IMR-90 (cell line): ENCODE measurements around the gene ZDHHC12. TPM values are rescaled to one million over a fixed set of nuclear protein-coding genes. Genes with fewer than 3 reads are reported as not detected.

ENCODE experiments used
- ATAC-seq: fragments of 200-7000 bp; cut with Tn5 transposase; 2 replicates; pipeline ENCODE4 v1.9.1; 2020; ENCODE audit warnings: low read depth, mild to moderate bottlenecking, moderate library complexity
- BruUV-seq: library from RNA; stranded (reverse); fragments of 400-500 nt; replicated peaks from 2 replicates; lab custom pipeline; 2021; lab: Mats Ljungman, UMichigan
- CTCF ChIA-PET: fragments of 300-600 bp; formaldehyde crosslinking; extraction: SDS; loops from one replicate; lab custom pipeline; 2021; ENCODE audit warnings: antibody characterized with exemption; lab: Yijun Ruan, JAX
- POLR2A ChIA-PET: fragments of 300-600 bp; sonication (Branson Sonifier 250); formaldehyde crosslinking; loops from one replicate; lab custom pipeline; 2022; ENCODE audit warnings: antibody characterized with exemption; ENCODE audit not compliant: unreplicated experiment; lab: Charles Lee
- DNase-seq: peaks from one replicate; pipeline ENCODE4 v3.0.0; 2013
- H2AFZ ChIP-seq: replicated peaks from 2 replicates; pipeline ENCODE3; 2013; ENCODE audit warnings: low read length, mild to moderate bottlenecking; ENCODE audit not compliant: poor library complexity
- H2AK5ac ChIP-seq: 2 replicates; pipeline ENCODE4 v1.6.1; 2013; ENCODE audit warnings: low read depth, low read length, inconsistent platforms
- H2AK9ac ChIP-seq: replicated peaks from 2 replicates; pipeline ENCODE3; 2013; ENCODE audit warnings: mild to moderate bottlenecking, low read depth, low read length, moderate library complexity; ENCODE audit not compliant: poor library complexity
- H2BK120ac ChIP-seq: 2 replicates; pipeline ENCODE4 v1.6.1; 2013; ENCODE audit warnings: low read depth, low read length, inconsistent platforms
- H2BK15ac ChIP-seq: 3 replicates; pipeline ENCODE4 v1.6.1; 2013; ENCODE audit warnings: low read depth, low read length, inconsistent platforms
- H2BK20ac ChIP-seq: 2 replicates; pipeline ENCODE4 v1.6.1; 2013; ENCODE audit warnings: low read depth, mild to moderate bottlenecking, inconsistent platforms, low read length, moderate library complexity
- H2BK5ac ChIP-seq: 2 replicates; pipeline ENCODE4 v1.6.1; 2013; ENCODE audit warnings: mild to moderate bottlenecking, low read depth, low read length, inconsistent platforms; ENCODE audit not compliant: poor library complexity, severe bottlenecking
- H3K14ac ChIP-seq: replicated peaks from 2 replicates; pipeline ENCODE4 v1.6.1; 2013; ENCODE audit warnings: low read depth, low read length, inconsistent platforms
- H3K18ac ChIP-seq: 2 replicates; pipeline ENCODE4 v1.6.1; 2013; ENCODE audit warnings: low read depth, low read length, control low read depth
- H3K23ac ChIP-seq: 2 replicates; pipeline ENCODE4 v1.6.1; 2013; ENCODE audit warnings: low read depth, low read length, inconsistent platforms
- H3K27ac ChIP-seq: 2 replicates; pipeline ENCODE4 v1.5.1; 2013; ENCODE audit warnings: mild to moderate bottlenecking, control low read depth, low read length; ENCODE audit not compliant: insufficient read depth
- H3K27me3 ChIP-seq: 2 replicates; pipeline ENCODE4 v1.6.1; 2013; ENCODE audit warnings: low read length; ENCODE audit not compliant: control insufficient read depth, insufficient read depth
- H3K36me3 ChIP-seq: 2 replicates; pipeline ENCODE4 v1.6.1; 2013; ENCODE audit warnings: low read length, mixed read lengths; ENCODE audit not compliant: control insufficient read depth, insufficient read depth
- H3K4ac ChIP-seq: 2 replicates; pipeline ENCODE4 v1.6.1; 2013; ENCODE audit warnings: low read depth, low read length, inconsistent platforms
- H3K4me1 ChIP-seq: 2 replicates; pipeline ENCODE4 v1.6.1; 2013; ENCODE audit warnings: low read length, mixed read lengths; ENCODE audit not compliant: control insufficient read depth, insufficient read depth
- H3K4me2 ChIP-seq: 2 replicates; pipeline ENCODE4 v1.6.1; 2013; ENCODE audit warnings: low read depth, mild to moderate bottlenecking, control low read depth, low read length, moderate library complexity
- H3K4me3 ChIP-seq: 2 replicates; pipeline ENCODE4 v1.5.1; 2013; ENCODE audit warnings: low read depth, mild to moderate bottlenecking, control low read depth, low read length, moderate library complexity; ENCODE audit not compliant: insufficient read depth
- H3K56ac ChIP-seq: 2 replicates; pipeline ENCODE4 v1.6.1; 2013; ENCODE audit warnings: low read length, inconsistent platforms; ENCODE audit not compliant: insufficient read depth; ENCODE audit errors: extremely low read depth
- H3K79me1 ChIP-seq, 2 experiments: 2 replicates each; pipeline ENCODE4 v1.6.1; 2013; ENCODE audit warnings: low read length in 2 of 2, inconsistent platforms in 1 of 2, low read depth in 1 of 2
- H3K9ac ChIP-seq: 2 replicates; pipeline ENCODE4 v1.6.1; 2013; ENCODE audit warnings: low read depth, low read length, control low read depth
- H3K9me1 ChIP-seq: 2 replicates; pipeline ENCODE4 v1.6.1; 2013; ENCODE audit warnings: low read length, inconsistent platforms; ENCODE audit not compliant: insufficient read depth
- H3K9me3 ChIP-seq: 2 replicates; pipeline ENCODE4 v1.6.1; 2013; ENCODE audit warnings: low read length; ENCODE audit not compliant: control insufficient read depth, insufficient read depth
- H4K20me1 ChIP-seq: 2 replicates; pipeline ENCODE4 v1.6.1; 2013; ENCODE audit warnings: low read length, inconsistent platforms; ENCODE audit not compliant: insufficient read depth
- H4K5ac ChIP-seq: 2 replicates; pipeline ENCODE4 v1.6.1; 2013; ENCODE audit warnings: mild to moderate bottlenecking, low read depth, low read length, control low read depth
- H4K8ac ChIP-seq, 2 experiments: 2 replicates each; pipeline ENCODE4 v1.6.1; 2013; ENCODE audit warnings: low read depth in 2 of 2, low read length in 2 of 2, control low read depth in 1 of 2, inconsistent platforms in 1 of 2
- H4K91ac ChIP-seq: 2 replicates; pipeline ENCODE4 v1.6.1; 2013; ENCODE audit warnings: low read depth, low read length, inconsistent platforms; ENCODE audit not compliant: insufficient read depth
- CEBPB ChIP-seq: IDR thresholded peaks from 2 replicates; pipeline ENCODE4 v1.6.1; 2012; ENCODE audit warnings: low read depth, low read length, improper control_type of control experiment
- NFE2L2 ChIP-seq: fragments of 150-350 bp; IDR thresholded peaks from 2 replicates; pipeline ENCODE4 v1.6.1; 2016; ENCODE audit warnings: low read depth, mild to moderate bottlenecking, low read length
- RCOR1 ChIP-seq: IDR thresholded peaks from 2 replicates; pipeline ENCODE4 v1.6.1; 2012; ENCODE audit warnings: mild to moderate bottlenecking, low read length, improper control_type of control experiment; ENCODE audit not compliant: insufficient replicate concordance
- SMC3 ChIP-seq: fragments of 150-350 bp; IDR thresholded peaks from 2 replicates; pipeline ENCODE4 v1.6.1; 2016; ENCODE audit warnings: low read depth, mild to moderate bottlenecking, antibody characterized with exemption, low read length, moderate library complexity
- WGBS, 2 experiments: methylation state at CpG; one replicate each; pipeline versions ENCODE4 v1.1.5 to v1.1.7; 2013; ENCODE audit warnings: missing lambda C conversion rate in 2 of 2; ENCODE audit not compliant: insufficient read length in 1 of 2; ENCODE audit errors: extremely low coverage in 2 of 2; 5-methylcytosine and 5-hydroxymethylcytosine counted together
- dilution Hi-C: fragments of 300-500 bp; cut with HindIII; formaldehyde crosslinking; loops from one replicate; pipeline ENCODE4 v1.14.3; 2018; ENCODE audit warnings: low sequenced_read_pairs; ENCODE audit not compliant: unreplicated experiment
- in situ Hi-C: fragments of 300-500 bp; cut with MboI; formaldehyde crosslinking; loops from 3 replicates; pipeline ENCODE4 v1.14.3; 2019; ENCODE audit warnings: low sequenced_read_pairs, inconsistent platforms, mixed read lengths
- intact Hi-C: fragments of 100-400 bp; cut with micrococcal nuclease; formaldehyde crosslinking; loops from 2 replicates; pipeline ENCODE4 v1.10.0; 2022
- polyA plus RNA-seq, 3 experiments: library from polyadenylated mRNA; depleted of rRNA; stranded (reverse); fragments of >200 nt; gene quantifications; 2 replicates each; pipeline ENCODE4 v1.2.3, GENCODE V29; 2012; ENCODE audit warnings: low replicate concordance in 1 of 3
- total RNA-seq: library from RNA; depleted of rRNA; stranded (reverse); fragments of >200 nt; gene quantifications from 2 replicates; pipeline ENCODE4 v1.2.3, GENCODE V29; 2012
- TF ChIP-seq, protein P1 (sequence below): conservative IDR thresholded peaks from 2 replicates; pipeline ENCODE4 v1.5.1; 2012; ENCODE audit warnings: mild to moderate bottlenecking, low read depth, low read length, improper control_type of control experiment
- TF ChIP-seq, protein P2 (sequence below): fragments of 150-350 bp; IDR thresholded peaks from 2 replicates; pipeline ENCODE4 v1.6.1; 2017; ENCODE audit warnings: mild to moderate bottlenecking, antibody characterized with exemption, low read length, low read depth

Gene ZDHHC12
- total and polyA plus RNA-seq, 2 of the 4 experiments (the other 2 are of a cell fraction) = 16.7 to 60.7 TPM

DNA sequence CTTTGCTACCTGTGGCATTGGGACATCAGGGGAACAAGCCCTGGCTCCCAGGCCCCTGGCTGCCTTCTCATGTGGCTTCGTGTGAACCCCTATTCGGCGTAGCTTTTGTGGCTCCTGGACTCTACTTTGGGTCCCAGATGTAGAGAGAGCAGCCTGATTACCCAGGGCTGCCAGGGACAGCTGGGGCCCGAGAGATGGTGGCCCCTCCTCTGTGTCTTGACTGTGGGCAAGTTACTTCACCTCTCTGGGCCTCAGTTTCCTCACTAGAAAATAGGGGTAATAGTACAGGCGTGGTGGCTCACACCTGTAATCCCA is 19.6 kb downstream of the ZDHHC12 start:
- no peak overlapping the region for H2BK15ac ChIP-seq
- H3K27me3 ChIP-seq = no peaks in the 10 kb centered on the region
- in situ Hi-C loops (no loop called here), intact Hi-C loops (no loop called here), dilution Hi-C loops (no loop called here)
- H2AK5ac ChIP-seq = no peak overlapping the region
- no peak overlapping the region for H4K8ac ChIP-seq
- no peak overlapping the region for H3K14ac ChIP-seq
- H4K20me1 ChIP-seq = no peaks in the 10 kb centered on the region
- no peak overlapping the region for H3K23ac ChIP-seq
- H2BK120ac ChIP-seq = no peak overlapping the region
- H2BK5ac ChIP-seq = no peak overlapping the region
- no peak overlapping the region for H3K56ac ChIP-seq
- H4K91ac ChIP-seq = no peak overlapping the region
- TF ChIP-seq, protein P1, sequence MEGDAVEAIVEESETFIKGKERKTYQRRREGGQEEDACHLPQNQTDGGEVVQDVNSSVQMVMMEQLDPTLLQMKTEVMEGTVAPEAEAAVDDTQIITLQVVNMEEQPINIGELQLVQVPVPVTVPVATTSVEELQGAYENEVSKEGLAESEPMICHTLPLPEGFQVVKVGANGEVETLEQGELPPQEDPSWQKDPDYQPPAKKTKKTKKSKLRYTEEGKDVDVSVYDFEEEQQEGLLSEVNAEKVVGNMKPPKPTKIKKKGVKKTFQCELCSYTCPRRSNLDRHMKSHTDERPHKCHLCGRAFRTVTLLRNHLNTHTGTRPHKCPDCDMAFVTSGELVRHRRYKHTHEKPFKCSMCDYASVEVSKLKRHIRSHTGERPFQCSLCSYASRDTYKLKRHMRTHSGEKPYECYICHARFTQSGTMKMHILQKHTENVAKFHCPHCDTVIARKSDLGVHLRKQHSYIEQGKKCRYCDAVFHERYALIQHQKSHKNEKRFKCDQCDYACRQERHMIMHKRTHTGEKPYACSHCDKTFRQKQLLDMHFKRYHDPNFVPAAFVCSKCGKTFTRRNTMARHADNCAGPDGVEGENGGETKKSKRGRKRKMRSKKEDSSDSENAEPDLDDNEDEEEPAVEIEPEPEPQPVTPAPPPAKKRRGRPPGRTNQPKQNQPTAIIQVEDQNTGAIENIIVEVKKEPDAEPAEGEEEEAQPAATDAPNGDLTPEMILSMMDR = no peak
- TF ChIP-seq, protein P2, sequence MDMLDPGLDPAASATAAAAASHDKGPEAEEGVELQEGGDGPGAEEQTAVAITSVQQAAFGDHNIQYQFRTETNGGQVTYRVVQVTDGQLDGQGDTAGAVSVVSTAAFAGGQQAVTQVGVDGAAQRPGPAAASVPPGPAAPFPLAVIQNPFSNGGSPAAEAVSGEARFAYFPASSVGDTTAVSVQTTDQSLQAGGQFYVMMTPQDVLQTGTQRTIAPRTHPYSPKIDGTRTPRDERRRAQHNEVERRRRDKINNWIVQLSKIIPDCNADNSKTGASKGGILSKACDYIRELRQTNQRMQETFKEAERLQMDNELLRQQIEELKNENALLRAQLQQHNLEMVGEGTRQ = no peak
- TF ChIP-seq NFE2L2 (no peak), SMC3 (no peak), CEBPB (no peak), RCOR1 (no peak)
- no peaks in the 10 kb centered on the region for H3K9me3 ChIP-seq
- H3K36me3 ChIP-seq = no peaks in the 10 kb centered on the region
- H2BK20ac ChIP-seq = no peak overlapping the region
- H3K18ac ChIP-seq = no peak overlapping the region
- H3K9me1 ChIP-seq = peaks cover 9% of the 10 kb centered on the region
- H2AK9ac ChIP-seq = peak overlapping the region; percentile 31
- H3K4me2 ChIP-seq = no peak overlapping the region
- no peak overlapping the region for H4K5ac ChIP-seq
- CTCF ChIA-PET = no interaction called here
- ATAC-seq = no peak
- H2AFZ ChIP-seq = no peak overlapping the region
- POLR2A ChIA-PET = no interaction called here
- WGBS, 2 experiments = 83% methylated on average over 1 of the region's 5 CpGs; no CpG with 5 or more reads in 1 of the 2 experiments
- H3K4me3 ChIP-seq = no peak overlapping the region
- BruUV-seq = no TSS peak
- H3K4ac ChIP-seq = no peak overlapping the region
- peaks cover 0 to 17% of the 10 kb centered on the region in 2 experiments; a peak in 3 of 4 replicates for H3K79me1 ChIP-seq
- H3K4me1 ChIP-seq = no peaks in the 10 kb centered on the region
- DNase-seq = no peak
- no peak overlapping the region for H3K9ac ChIP-seq
- no peak overlapping the region for H3K27ac ChIP-seq
